ENCODE results near the gene AQP1. TPM values are rescaled to one million over a fixed set of nuclear protein-coding genes. Genes with fewer than 3 reads are reported as not detected.

AQP1 gene
- total and polyA plus RNA-seq, 10 of the 15 experiments (the other 5 are each of a cell fraction or from before 2014, with no cell fraction given): 0.03 to 0.64 TPM; not detected in 8

DNA sequence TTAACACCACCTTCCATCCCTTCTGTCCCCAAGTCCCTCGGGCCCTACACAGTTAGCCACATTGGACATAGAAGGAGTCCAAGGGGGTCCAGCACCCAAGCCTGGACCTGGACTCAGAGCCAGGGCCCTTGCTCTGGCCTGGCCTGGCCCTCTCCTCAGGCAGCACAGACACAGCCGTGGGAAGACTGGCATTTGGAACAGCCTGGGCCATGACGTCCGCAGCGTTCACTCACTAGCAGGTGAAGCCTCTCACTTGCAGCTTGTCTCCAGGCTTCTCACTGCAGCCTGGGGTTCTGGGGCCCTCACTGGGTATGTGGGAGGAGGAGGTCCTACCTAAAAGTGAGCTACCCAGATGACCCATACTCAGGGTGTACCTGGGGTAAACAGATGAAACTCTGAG, 33.7 kb upstream of the AQP1 start:
- H3K4me1 ChIP-seq (ENCODE audit: control insufficient read depth, insufficient read depth, low read length): no peaks in the 10 kb centered on the region
- H3K27me3 ChIP-seq (replicated peaks in 1 of 2; ENCODE audit: control insufficient read depth in 2 of 2, insufficient read depth in 2 of 2, low read length in 1 of 2): no peaks in the 10 kb centered on the region
- no peaks in the 10 kb centered on the region for H3K9me3 ChIP-seq (replicated peaks; ENCODE audit: control insufficient read depth, insufficient read depth, low read length)
- ChIA-PET RAD21 (ENCODE audit: unreplicated experiment) (no interaction called here), POLR2A (no interaction called here), CTCF (interaction anchor here (0.9 kb wide), 1 partner anchor 245 kb away, joined by 3 read pairs; no protein-coding TSS in a partner anchor), SMC1A (ENCODE audit: uncharacterized antibody, unreplicated experiment) (interaction anchor here (1.0 kb wide), 1 partner anchor 372 kb away, joined by 3 read pairs; no protein-coding TSS in a partner anchor)
- H3K27ac ChIP-seq (ENCODE audit: control insufficient read depth, insufficient read depth): no peak overlapping the region
- H2AFZ ChIP-seq (ENCODE audit: control insufficient read depth, low read depth, low read length): no peak overlapping the region
- H3K36me3 ChIP-seq (ENCODE audit: control insufficient read depth in 2 of 2, insufficient read depth in 2 of 2, low read length in 1 of 2): no peaks in the 10 kb centered on the region
- WGBS (ENCODE audit: insufficient coverage, insufficient replicate concordance, low lambda C conversion rate, missing lambda C conversion rate): 87% methylated on average over 4 of the region's 5 CpGs
- no TSS peak for BruUV-seq (replicated peaks)
- no peak for FAIRE-seq
- no peak overlapping the region for H3K9ac ChIP-seq (ENCODE audit: control insufficient read depth, insufficient read depth, low read length)
- intact Hi-C loops (cut with micrococcal nuclease; ENCODE audit: unreplicated experiment) (no loop called here), in situ Hi-C loops (cut with MboI) (no loop called here)
- no peaks in the 10 kb centered on the region for H3K79me2 ChIP-seq (ENCODE audit: control insufficient read depth, insufficient read depth, low read length)
- H3K4me2 ChIP-seq (ENCODE audit: control insufficient read depth, insufficient read depth): no peak overlapping the region
- no peak overlapping the region for H3K4me3 ChIP-seq
- ATAC-seq: no peak
- no peaks in the 10 kb centered on the region for H4K20me1 ChIP-seq (ENCODE audit: control insufficient read depth, insufficient read depth)
- DNase-seq (ENCODE audit: low read depth, low spot score): no peak
- TF ChIP-seq NFIC (IDR thresholded peaks at IDR 0.05; ENCODE audit: low read depth, low read length) (no peak), POU2F2 (IDR thresholded peaks at IDR 0.05; ENCODE audit: borderline replicate concordance, low read depth, low read length) (no peak), HDAC2 (IDR thresholded peaks at IDR 0.05) (no peak), SMC3 (IDR thresholded peaks at IDR 0.05; ENCODE audit: borderline replicate concordance, low read length) (no peak), EGR1 (IDR thresholded peaks at IDR 0.05; ENCODE audit: borderline replicate concordance in 1 of 2, low read depth in 2 of 2, low read length in 2 of 2) (no peak)
- TF ChIP-seq, protein P1, sequence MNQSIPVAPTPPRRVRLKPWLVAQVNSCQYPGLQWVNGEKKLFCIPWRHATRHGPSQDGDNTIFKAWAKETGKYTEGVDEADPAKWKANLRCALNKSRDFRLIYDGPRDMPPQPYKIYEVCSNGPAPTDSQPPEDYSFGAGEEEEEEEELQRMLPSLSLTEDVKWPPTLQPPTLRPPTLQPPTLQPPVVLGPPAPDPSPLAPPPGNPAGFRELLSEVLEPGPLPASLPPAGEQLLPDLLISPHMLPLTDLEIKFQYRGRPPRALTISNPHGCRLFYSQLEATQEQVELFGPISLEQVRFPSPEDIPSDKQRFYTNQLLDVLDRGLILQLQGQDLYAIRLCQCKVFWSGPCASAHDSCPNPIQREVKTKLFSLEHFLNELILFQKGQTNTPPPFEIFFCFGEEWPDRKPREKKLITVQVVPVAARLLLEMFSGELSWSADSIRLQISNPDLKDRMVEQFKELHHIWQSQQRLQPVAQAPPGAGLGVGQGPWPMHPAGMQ (IDR thresholded peaks at IDR 0.05; ENCODE audit: borderline replicate concordance): no peak
